HEK293 (cell line): ENCODE data around the gene NREP.

Experiments
- CTCF ChIA-PET: fragments of 350-600 bp; formaldehyde crosslinking; extraction: SDS; loops from one replicate; lab custom pipeline; 2021; ENCODE audit warnings: antibody characterized with exemption; lab: Yijun Ruan, JAX
- POLR2A ChIA-PET: fragments of 300-600 bp; formaldehyde crosslinking; extraction: SDS; loops from one replicate; lab custom pipeline; 2020; ENCODE audit warnings: antibody characterized with exemption, inconsistent platforms; lab: Yijun Ruan, JAX
- H3K27ac ChIP-seq: fragments of 200-500 bp; sonication (Bioruptor generic); 2 replicates; pipeline ENCODE4 v1.5.1; 2014; ENCODE audit warnings: low read depth, low read length, control low read depth, inconsistent platforms; ENCODE audit errors: extremely low read depth
- H3K36me3 ChIP-seq, 2 experiments: fragments of 200-500 bp in 1 of 2; sonication (Bioruptor generic) in 1 of 2; 1 replicate in 1 of 2; 2 replicates in 1 of 2; pipeline ENCODE4 v1.5.1; 2014 to 2017; ENCODE audit warnings: inconsistent platforms in 2 of 2, low read length in 2 of 2; ENCODE audit not compliant: control insufficient read depth in 2 of 2, insufficient read depth in 1 of 2
- H3K4me1 ChIP-seq: fragments of 200-500 bp; sonication (Bioruptor generic); 2 replicates; pipeline ENCODE4 v1.5.1; 2014; ENCODE audit warnings: mild to moderate bottlenecking, low read length, inconsistent platforms; ENCODE audit not compliant: control insufficient read depth, insufficient read depth
- H3K4me3 ChIP-seq: 2 replicates; pipeline ENCODE4 v1.5.1; 2011; ENCODE audit warnings: low read depth, mild to moderate bottlenecking, control low read depth, low read length, moderate library complexity
- H3K9me3 ChIP-seq: fragments of 200-500 bp; sonication (Bioruptor generic); 2 replicates; pipeline ENCODE4 v1.5.1; 2014; ENCODE audit warnings: low read depth, low read length, inconsistent platforms; ENCODE audit not compliant: control insufficient read depth, insufficient read depth
- KLF10 ChIP-seq: fragments of 450-650 bp; IDR thresholded peaks from 2 replicates; pipeline ENCODE4 v1.5.1; 2018; ENCODE audit warnings: missing biosample characterization, mild to moderate bottlenecking, missing genetic modification characterization
- PRDM2 ChIP-seq: fragments of 450-650 bp; formaldehyde crosslinking; IDR thresholded peaks from 2 replicates; pipeline ENCODE4 v1.5.1; 2016; ENCODE audit warnings: missing biosample characterization, missing genetic modification characterization, borderline replicate concordance
- ZNF302 ChIP-seq: fragments of 450-650 bp; formaldehyde crosslinking; IDR thresholded peaks from 2 replicates; pipeline ENCODE4 v1.5.1; 2016; ENCODE audit warnings: missing biosample characterization, missing genetic modification characterization, low read depth
- ZNF37A ChIP-seq: fragments of 450-650 bp; IDR thresholded peaks from 2 replicates; pipeline ENCODE4 v1.5.1; 2018; ENCODE audit warnings: missing biosample characterization, missing genetic modification characterization
- ZNF626 ChIP-seq: fragments of 450-650 bp; sonication (Bioruptor Pico); formaldehyde crosslinking; IDR thresholded peaks from 2 replicates; pipeline ENCODE4 v1.5.1; 2018; ENCODE audit warnings: missing biosample characterization, missing genetic modification characterization, inconsistent platforms
- ZNF639 ChIP-seq: fragments of 450-650 bp; formaldehyde crosslinking; IDR thresholded peaks from 2 replicates; pipeline ENCODE4 v1.5.1; 2016; ENCODE audit warnings: missing biosample characterization, missing genetic modification characterization
- ZNF677 ChIP-seq: fragments of 450-650 bp; IDR thresholded peaks from 2 replicates; pipeline ENCODE4 v1.5.0; 2018; ENCODE audit warnings: missing biosample characterization, mild to moderate bottlenecking, missing genetic modification characterization, moderate library complexity
- ZNF707 ChIP-seq: fragments of 450-650 bp; formaldehyde crosslinking; IDR thresholded peaks from 2 replicates; pipeline ENCODE4 v1.5.1; 2016; ENCODE audit warnings: missing biosample characterization, missing genetic modification characterization
- ZNF792 ChIP-seq: fragments of 450-650 bp; formaldehyde crosslinking; IDR thresholded peaks from 2 replicates; pipeline ENCODE4 v1.5.1; 2016; ENCODE audit warnings: missing biosample characterization, missing genetic modification characterization
- TF ChIP-seq, protein P1 (sequence below): fragments of 450-650 bp; IDR thresholded peaks from 2 replicates; pipeline ENCODE4 v1.5.1; 2018; ENCODE audit warnings: missing biosample characterization, missing genetic modification characterization
- TF ChIP-seq, protein P2 (sequence below): fragments of 450-650 bp; formaldehyde crosslinking; IDR thresholded peaks from 2 replicates; pipeline ENCODE4 v1.5.1; 2016; ENCODE audit warnings: missing biosample characterization, missing genetic modification characterization
- TF ChIP-seq, protein P3 (sequence below): fragments of 450-650 bp; formaldehyde crosslinking; IDR thresholded peaks from 2 replicates; pipeline ENCODE4 v1.5.1; 2017; ENCODE audit warnings: missing biosample characterization, missing genetic modification characterization

NREP gene

GRCh38 chr5:111783537-111783936, 26.5 kb upstream of the NREP start (continued):
- TF ChIP-seq PRDM2 (tag by site-specific recombination): no peak
- no peak for TF ChIP-seq KLF10 (tag by site-specific recombination)
- TF ChIP-seq, protein P1, sequence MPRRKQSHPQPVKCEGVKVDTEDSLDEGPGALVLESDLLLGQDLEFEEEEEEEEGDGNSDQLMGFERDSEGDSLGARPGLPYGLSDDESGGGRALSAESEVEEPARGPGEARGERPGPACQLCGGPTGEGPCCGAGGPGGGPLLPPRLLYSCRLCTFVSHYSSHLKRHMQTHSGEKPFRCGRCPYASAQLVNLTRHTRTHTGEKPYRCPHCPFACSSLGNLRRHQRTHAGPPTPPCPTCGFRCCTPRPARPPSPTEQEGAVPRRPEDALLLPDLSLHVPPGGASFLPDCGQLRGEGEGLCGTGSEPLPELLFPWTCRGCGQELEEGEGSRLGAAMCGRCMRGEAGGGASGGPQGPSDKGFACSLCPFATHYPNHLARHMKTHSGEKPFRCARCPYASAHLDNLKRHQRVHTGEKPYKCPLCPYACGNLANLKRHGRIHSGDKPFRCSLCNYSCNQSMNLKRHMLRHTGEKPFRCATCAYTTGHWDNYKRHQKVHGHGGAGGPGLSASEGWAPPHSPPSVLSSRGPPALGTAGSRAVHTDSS (tag by site-specific recombination): no peak
- no peak for TF ChIP-seq ZNF626 (tag by site-specific recombination)
- no peak for TF ChIP-seq ZNF302
- TF ChIP-seq ZNF792: no peak
- TF ChIP-seq, protein P2, sequence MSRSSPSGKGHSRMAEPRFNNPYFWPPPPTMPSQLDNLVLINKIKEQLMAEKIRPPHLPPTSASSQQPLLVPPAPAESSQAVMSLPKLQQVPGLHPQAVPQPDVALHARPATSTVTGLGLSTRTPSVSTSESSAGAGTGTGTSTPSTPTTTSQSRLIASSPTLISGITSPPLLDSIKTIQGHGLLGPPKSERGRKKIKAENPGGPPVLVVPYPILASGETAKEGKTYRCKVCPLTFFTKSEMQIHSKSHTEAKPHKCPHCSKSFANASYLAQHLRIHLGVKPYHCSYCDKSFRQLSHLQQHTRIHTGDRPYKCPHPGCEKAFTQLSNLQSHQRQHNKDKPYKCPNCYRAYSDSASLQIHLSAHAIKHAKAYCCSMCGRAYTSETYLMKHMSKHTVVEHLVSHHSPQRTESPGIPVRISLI (tag by site-specific recombination): no peak
- TF ChIP-seq ZNF707: no peak
- TF ChIP-seq, protein P3, sequence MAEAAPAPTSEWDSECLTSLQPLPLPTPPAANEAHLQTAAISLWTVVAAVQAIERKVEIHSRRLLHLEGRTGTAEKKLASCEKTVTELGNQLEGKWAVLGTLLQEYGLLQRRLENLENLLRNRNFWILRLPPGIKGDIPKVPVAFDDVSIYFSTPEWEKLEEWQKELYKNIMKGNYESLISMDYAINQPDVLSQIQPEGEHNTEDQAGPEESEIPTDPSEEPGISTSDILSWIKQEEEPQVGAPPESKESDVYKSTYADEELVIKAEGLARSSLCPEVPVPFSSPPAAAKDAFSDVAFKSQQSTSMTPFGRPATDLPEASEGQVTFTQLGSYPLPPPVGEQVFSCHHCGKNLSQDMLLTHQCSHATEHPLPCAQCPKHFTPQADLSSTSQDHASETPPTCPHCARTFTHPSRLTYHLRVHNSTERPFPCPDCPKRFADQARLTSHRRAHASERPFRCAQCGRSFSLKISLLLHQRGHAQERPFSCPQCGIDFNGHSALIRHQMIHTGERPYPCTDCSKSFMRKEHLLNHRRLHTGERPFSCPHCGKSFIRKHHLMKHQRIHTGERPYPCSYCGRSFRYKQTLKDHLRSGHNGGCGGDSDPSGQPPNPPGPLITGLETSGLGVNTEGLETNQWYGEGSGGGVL (tag by site-specific recombination): no peak

GRCh38 chr5:111782216-111782615, 25.2 kb upstream of the NREP start:
- Histone ChIP-seq H3K36me3 (no peaks in the 10 kb centered on the region), H3K4me3 (no peak overlapping the region), H3K4me1 (peaks cover 13% of the 10 kb centered on the region), H3K9me3 (no peaks in the 10 kb centered on the region), H3K27ac (no peak overlapping the region)
- CTCF ChIA-PET: interaction anchor here (1.2 kb wide), 1 partner anchor 15 kb away, joined by 4 read pairs; no protein-coding TSS in a partner anchor
- no peak for TF ChIP-seq ZNF677 (tag by site-specific recombination)
- no peak for TF ChIP-seq ZNF639 (tag by site-specific recombination)
- TF ChIP-seq ZNF37A (tag by site-specific recombination): no peak
- POLR2A ChIA-PET: interaction anchor here (1.6 kb wide), 1 partner anchor 25 kb away, joined by 3 read pairs; the partner anchor contains the start of gene NREP
